ENCODE data around the gene DCC.
"Not testable (repeated sequence)": the region's sequence is repeated elsewhere in the genome, so short reads cannot be mapped to it uniquely, and the experiment has no call there.

The DCC gene

GRCh38 chr18:53441761-53442414 is 1101.9 kb downstream of the DCC start:
- no peaks in the 10 kb centered on the region for H3K36me3 Mint-ChIP-seq
- DNase-seq (ENCODE audit: low spot score in 2 of 2) (no peak), ATAC-seq (ENCODE audit: low read depth) (no peak)
- no peaks in the 10 kb centered on the region for H3K4me1 Mint-ChIP-seq
- H3K9me3 Mint-ChIP-seq = peaks cover 7% of the 10 kb centered on the region
- H3K4me3 Mint-ChIP-seq = no peak overlapping the region
- H3K27me3 Mint-ChIP-seq = peaks cover 3% of the 10 kb centered on the region
- H3K27ac Mint-ChIP-seq = no peak overlapping the region

- Mint-ChIP-seq H3K4me3 (no peak overlapping the region), H3K27ac (no peak overlapping the region), H3K36me3 (no peaks in the 10 kb centered on the region), H3K9me3 (peaks cover 7% of the 10 kb centered on the region), H3K27me3 (peaks cover 3% of the 10 kb centered on the region), H3K4me1 (no peaks in the 10 kb centered on the region)
- no peak for DNase-seq (ENCODE audit: low spot score in 2 of 2)
- ATAC-seq (ENCODE audit: low read depth) = no peak
These were observed 1102.4 kb downstream of the DCC start for GRCh38 chr18:53442415-53442783.

- DNase-seq (ENCODE audit: low spot score in 2 of 2) = no peak
- Mint-ChIP-seq H3K36me3 (no peaks in the 10 kb centered on the region), H3K9me3 (peaks cover 7% of the 10 kb centered on the region), H3K27ac (no peak overlapping the region), H3K27me3 (peaks cover 3% of the 10 kb centered on the region), H3K4me3 (no peak overlapping the region), H3K4me1 (no peaks in the 10 kb centered on the region)
- ATAC-seq (ENCODE audit: low read depth) = no peak
These were observed 1103.3 kb downstream of the DCC start for GRCh38 chr18:53443336-53443735.

GRCh38 chr18:53443831-53444230 is 1103.8 kb downstream of the DCC start:
- Mint-ChIP-seq H3K4me3 (no peak overlapping the region), H3K27ac (no peak overlapping the region), H3K4me1 (no peaks in the 10 kb centered on the region), H3K9me3 (peaks cover 7% of the 10 kb centered on the region), H3K27me3 (peaks cover 3% of the 10 kb centered on the region), H3K36me3 (no peaks in the 10 kb centered on the region)
- ATAC-seq (ENCODE audit: low read depth) (no peak), DNase-seq (ENCODE audit: low spot score in 2 of 2) (no peak)

GRCh38 chr18:53451902-53452301 is 1111.9 kb downstream of the DCC start:
- ATAC-seq (ENCODE audit: low read depth) (no peak), DNase-seq (ENCODE audit: low spot score in 2 of 2) (no peak)
- H3K9me3 Mint-ChIP-seq = peaks cover 1% of the 10 kb centered on the region
- no peak overlapping the region for H3K27ac Mint-ChIP-seq
- H3K36me3 Mint-ChIP-seq = no peaks in the 10 kb centered on the region
- no peaks in the 10 kb centered on the region for H3K4me1 Mint-ChIP-seq
- H3K4me3 Mint-ChIP-seq = no peak overlapping the region
- no peaks in the 10 kb centered on the region for H3K27me3 Mint-ChIP-seq

- DNase-seq (ENCODE audit: low spot score in 2 of 2) (no peak), ATAC-seq (ENCODE audit: low read depth) (no peak)
- no peaks in the 10 kb centered on the region for H3K36me3 Mint-ChIP-seq
- H3K4me1 Mint-ChIP-seq = no peaks in the 10 kb centered on the region
- no peaks in the 10 kb centered on the region for H3K27me3 Mint-ChIP-seq
- H3K4me3 Mint-ChIP-seq = no peak overlapping the region
- H3K27ac Mint-ChIP-seq = no peak overlapping the region
- no peaks in the 10 kb centered on the region for H3K9me3 Mint-ChIP-seq
These were observed 1117.1 kb downstream of the DCC start for GRCh38 chr18:53457068-53457467.

GRCh38 chr18:53458268-53458667 is 1118.3 kb downstream of the DCC start:
- Mint-ChIP-seq H3K4me1 (no peaks in the 10 kb centered on the region), H3K36me3 (no peaks in the 10 kb centered on the region), H3K9me3 (no peaks in the 10 kb centered on the region), H3K27ac (no peak overlapping the region), H3K27me3 (no peaks in the 10 kb centered on the region), H3K4me3 (no peak overlapping the region)
- DNase-seq (ENCODE audit: low spot score in 2 of 2) = no peak
- no peak for ATAC-seq (ENCODE audit: low read depth)

- no peaks in the 10 kb centered on the region for H3K4me1 Mint-ChIP-seq
- H3K9me3 Mint-ChIP-seq = no peaks in the 10 kb centered on the region
- ATAC-seq (ENCODE audit: low read depth) (no peak), DNase-seq (ENCODE audit: low spot score in 2 of 2) (no peak)
- no peak overlapping the region for H3K27ac Mint-ChIP-seq
- H3K27me3 Mint-ChIP-seq = no peaks in the 10 kb centered on the region
- H3K4me3 Mint-ChIP-seq = no peak overlapping the region
- no peaks in the 10 kb centered on the region for H3K36me3 Mint-ChIP-seq
These were observed 1119.1 kb downstream of the DCC start for GRCh38 chr18:53458944-53459580.

GRCh38 chr18:53467756-53468155 is 1127.8 kb downstream of the DCC start:
- H3K4me3 Mint-ChIP-seq = no peak overlapping the region
- no peaks in the 10 kb centered on the region for H3K4me1 Mint-ChIP-seq
- peaks cover 4% of the 10 kb centered on the region for H3K9me3 Mint-ChIP-seq
- H3K27ac Mint-ChIP-seq = no peak overlapping the region
- DNase-seq (ENCODE audit: low spot score in 2 of 2) (no peak), ATAC-seq (ENCODE audit: low read depth) (no peak)
- H3K36me3 Mint-ChIP-seq = no peaks in the 10 kb centered on the region
- no peaks in the 10 kb centered on the region for H3K27me3 Mint-ChIP-seq

- H3K36me3 Mint-ChIP-seq; H3K27ac Mint-ChIP-seq; H3K4me1 Mint-ChIP-seq; ATAC-seq (ENCODE audit: low read depth); H3K27me3 Mint-ChIP-seq; DNase-seq (ENCODE audit: low spot score in 2 of 2); H3K4me3 Mint-ChIP-seq; H3K9me3 Mint-ChIP-seq: not testable (repeated sequence)
These were observed 1128.2 kb downstream of the DCC start for GRCh38 chr18:53468173-53468572.

- Mint-ChIP-seq H3K27ac (no peak overlapping the region), H3K4me1 (no peaks in the 10 kb centered on the region), H3K27me3 (no peaks in the 10 kb centered on the region), H3K9me3 (peaks cover 9% of the 10 kb centered on the region), H3K36me3 (no peaks in the 10 kb centered on the region), H3K4me3 (no peak overlapping the region)
- DNase-seq (ENCODE audit: low spot score in 2 of 2) (no peak), ATAC-seq (ENCODE audit: low read depth) (no peak)
These were observed 1132.5 kb downstream of the DCC start for GRCh38 chr18:53472546-53472945.

GRCh38 chr18:53478155-53478554 is 1138.2 kb downstream of the DCC start:
- H3K27me3 Mint-ChIP-seq = no peaks in the 10 kb centered on the region
- no peak overlapping the region for H3K4me3 Mint-ChIP-seq
- no peak overlapping the region for H3K27ac Mint-ChIP-seq
- H3K4me1 Mint-ChIP-seq = no peaks in the 10 kb centered on the region
- ATAC-seq (ENCODE audit: low read depth) (no peak), DNase-seq (ENCODE audit: low spot score in 2 of 2) (no peak)
- H3K9me3 Mint-ChIP-seq = peaks cover 5% of the 10 kb centered on the region
- H3K36me3 Mint-ChIP-seq = no peaks in the 10 kb centered on the region

- Mint-ChIP-seq H3K27me3 (no peaks in the 10 kb centered on the region), H3K27ac (no peak overlapping the region), H3K4me3 (no peak overlapping the region), H3K4me1 (no peaks in the 10 kb centered on the region), H3K36me3 (no peaks in the 10 kb centered on the region), H3K9me3 (peaks cover 3% of the 10 kb centered on the region)
- DNase-seq (ENCODE audit: low spot score in 2 of 2) (no peak), ATAC-seq (ENCODE audit: low read depth) (no peak)
These were observed 1146.3 kb downstream of the DCC start for GRCh38 chr18:53486296-53486695.

GRCh38 chr18:53489266-53489665 is 1149.3 kb downstream of the DCC start:
- H3K9me3 Mint-ChIP-seq = peaks cover 9% of the 10 kb centered on the region
- DNase-seq (ENCODE audit: low spot score in 2 of 2) = no peak
- ATAC-seq (ENCODE audit: low read depth) = no peak
- H3K27me3 Mint-ChIP-seq = no peaks in the 10 kb centered on the region
- H3K27ac Mint-ChIP-seq = no peak overlapping the region
- H3K36me3 Mint-ChIP-seq = no peaks in the 10 kb centered on the region
- H3K4me1 Mint-ChIP-seq = no peaks in the 10 kb centered on the region
- no peak overlapping the region for H3K4me3 Mint-ChIP-seq

GRCh38 chr18:53490019-53490418 is 1150.0 kb downstream of the DCC start:
- no peak overlapping the region for H3K4me3 Mint-ChIP-seq
- H3K36me3 Mint-ChIP-seq = no peaks in the 10 kb centered on the region
- DNase-seq (ENCODE audit: low spot score in 2 of 2) = no peak
- no peak overlapping the region for H3K27ac Mint-ChIP-seq
- H3K9me3 Mint-ChIP-seq = peaks cover 9% of the 10 kb centered on the region
- no peaks in the 10 kb centered on the region for H3K4me1 Mint-ChIP-seq
- no peaks in the 10 kb centered on the region for H3K27me3 Mint-ChIP-seq
- no peak for ATAC-seq (ENCODE audit: low read depth)
